Measurements from ENCODE around the gene SASH3.

SASH3 gene

DNA sequence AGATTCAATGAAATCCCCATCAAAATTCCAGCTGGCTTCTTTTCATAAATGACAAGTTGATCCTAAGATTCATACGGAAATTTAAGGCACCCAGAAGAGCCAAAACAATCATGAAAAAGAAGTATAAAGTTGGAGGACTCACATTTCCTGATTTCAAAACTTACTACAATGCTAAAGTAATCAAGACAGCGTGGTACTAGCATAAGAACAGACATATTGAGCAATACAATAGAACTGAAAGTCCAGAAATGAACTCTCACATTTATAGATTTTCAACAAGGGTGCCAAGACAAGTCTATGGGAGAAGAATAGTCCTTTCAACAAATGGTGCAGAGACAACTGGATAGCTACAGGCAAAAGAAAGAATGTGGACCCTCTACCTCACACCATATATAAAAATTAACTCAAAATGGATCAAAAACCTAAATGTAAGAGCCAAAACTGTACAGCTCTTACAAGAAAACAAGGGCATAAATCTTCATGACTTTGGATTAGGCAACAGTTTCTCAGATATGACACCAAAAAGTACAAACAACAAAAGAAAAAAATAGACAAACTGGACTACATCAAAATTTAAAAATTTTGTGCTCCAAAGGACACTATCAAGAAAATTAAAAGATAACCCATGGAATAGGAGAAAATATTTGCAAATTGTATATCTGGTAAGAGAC lies 28.5 kb downstream of the SASH3 start:
- H3K27ac ChIP-seq: no peak overlapping the region
- TF ChIP-seq, protein P1, sequence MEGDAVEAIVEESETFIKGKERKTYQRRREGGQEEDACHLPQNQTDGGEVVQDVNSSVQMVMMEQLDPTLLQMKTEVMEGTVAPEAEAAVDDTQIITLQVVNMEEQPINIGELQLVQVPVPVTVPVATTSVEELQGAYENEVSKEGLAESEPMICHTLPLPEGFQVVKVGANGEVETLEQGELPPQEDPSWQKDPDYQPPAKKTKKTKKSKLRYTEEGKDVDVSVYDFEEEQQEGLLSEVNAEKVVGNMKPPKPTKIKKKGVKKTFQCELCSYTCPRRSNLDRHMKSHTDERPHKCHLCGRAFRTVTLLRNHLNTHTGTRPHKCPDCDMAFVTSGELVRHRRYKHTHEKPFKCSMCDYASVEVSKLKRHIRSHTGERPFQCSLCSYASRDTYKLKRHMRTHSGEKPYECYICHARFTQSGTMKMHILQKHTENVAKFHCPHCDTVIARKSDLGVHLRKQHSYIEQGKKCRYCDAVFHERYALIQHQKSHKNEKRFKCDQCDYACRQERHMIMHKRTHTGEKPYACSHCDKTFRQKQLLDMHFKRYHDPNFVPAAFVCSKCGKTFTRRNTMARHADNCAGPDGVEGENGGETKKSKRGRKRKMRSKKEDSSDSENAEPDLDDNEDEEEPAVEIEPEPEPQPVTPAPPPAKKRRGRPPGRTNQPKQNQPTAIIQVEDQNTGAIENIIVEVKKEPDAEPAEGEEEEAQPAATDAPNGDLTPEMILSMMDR (conservative IDR thresholded peaks at IDR 0.05): no peak
- no peak for TF ChIP-seq ZFX (IDR thresholded peaks at IDR 0.05)

DNA sequence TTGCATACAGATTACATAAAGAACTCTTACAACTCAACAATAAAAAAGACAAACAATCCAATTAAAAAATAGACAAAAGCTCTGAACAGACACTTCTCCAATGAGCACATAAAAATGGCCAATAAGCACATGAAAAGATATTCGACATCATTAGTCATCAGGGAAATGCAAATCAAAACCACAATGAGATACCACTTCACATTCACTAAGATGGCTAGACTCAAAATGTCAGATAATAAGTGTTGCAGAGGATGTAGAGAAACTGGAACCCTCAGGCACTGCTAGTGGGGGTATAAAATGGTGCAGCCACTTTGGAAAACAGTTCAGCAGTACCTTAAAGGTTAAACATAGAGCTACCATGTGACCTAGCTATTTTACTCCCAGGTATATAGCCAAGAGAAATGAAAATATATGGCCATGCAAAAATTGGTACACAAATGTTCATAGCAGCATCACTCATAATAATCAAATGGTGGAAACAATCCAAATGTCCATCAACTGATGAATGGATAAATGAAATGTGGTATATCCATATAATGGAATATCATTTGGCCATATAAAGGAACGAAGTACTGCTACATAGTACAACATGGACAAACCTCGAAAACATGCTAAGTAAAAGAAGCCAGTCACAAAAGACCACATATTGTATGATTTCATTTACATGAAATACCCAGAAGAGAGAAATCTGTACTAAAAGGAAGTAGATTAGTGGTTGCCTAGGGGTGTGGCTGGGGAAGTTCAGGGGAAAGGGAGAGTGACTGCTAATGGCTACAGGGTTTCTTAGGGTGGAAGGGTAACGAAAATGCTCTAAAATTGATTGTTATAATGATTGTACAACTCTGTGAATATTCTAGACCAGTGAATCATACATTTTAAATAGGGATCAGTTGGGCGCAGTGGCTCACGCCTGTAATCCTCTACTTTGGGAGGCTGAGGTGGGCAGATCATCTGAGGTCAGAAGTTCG lies 29.4 kb downstream of the SASH3 start:
- TF ChIP-seq ZFX (IDR thresholded peaks at IDR 0.05): no peak
- TF ChIP-seq, protein P1 (conservative IDR thresholded peaks at IDR 0.05): no peak
- H3K27ac ChIP-seq: no peak overlapping the region

GRCh38 chrX:129813662-129814368 lies 34.1 kb downstream of the SASH3 start:
- no peak for TF ChIP-seq ZFX (IDR thresholded peaks at IDR 0.05)
- TF ChIP-seq, protein P1 (conservative IDR thresholded peaks at IDR 0.05): no peak
- no peak overlapping the region for H3K27ac ChIP-seq

DNA sequence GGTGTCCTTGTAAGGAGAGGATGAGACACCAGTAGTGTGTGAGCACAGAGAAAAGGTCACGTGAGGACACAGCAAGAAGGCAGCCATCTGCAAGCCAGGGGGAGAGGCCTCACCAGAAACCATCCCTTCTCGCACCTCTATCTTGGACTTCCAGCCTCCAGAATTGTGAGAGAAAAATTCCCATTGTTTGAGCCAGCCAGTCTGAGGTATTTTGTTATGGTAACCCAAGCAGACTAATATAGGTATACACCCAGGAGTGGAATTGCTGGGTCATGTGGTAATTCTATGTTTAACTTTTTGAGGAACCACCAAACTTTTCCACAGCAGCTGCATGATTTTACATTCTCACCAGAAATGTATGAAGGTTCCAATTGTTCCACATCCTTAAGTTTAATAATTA lies 38.4 kb downstream of the SASH3 start:
- H3K27ac ChIP-seq: no peak overlapping the region
- TF ChIP-seq, protein P1 (conservative IDR thresholded peaks at IDR 0.05): no peak
- no peak for TF ChIP-seq ZFX (IDR thresholded peaks at IDR 0.05)

DNA sequence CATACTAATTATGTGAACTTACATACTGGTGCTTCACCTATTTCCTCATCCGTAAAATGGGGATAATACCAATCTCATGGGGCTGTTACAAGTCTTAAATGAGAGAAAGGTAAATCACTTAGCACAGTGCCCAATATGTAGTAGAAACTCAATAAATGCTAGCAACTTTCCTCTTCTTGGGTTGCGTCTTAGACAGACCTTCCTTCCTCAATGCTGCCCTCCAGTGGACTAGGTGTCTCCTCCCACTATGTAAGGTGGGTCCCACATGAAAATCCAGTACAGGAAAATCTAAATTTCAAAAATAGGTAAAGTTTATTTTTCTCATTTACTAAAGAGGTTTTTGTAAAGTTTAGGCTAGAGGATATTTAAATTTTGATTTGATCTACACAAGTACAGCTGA lies 43.4 kb downstream of the SASH3 start:
- no peak for TF ChIP-seq ZFX (IDR thresholded peaks at IDR 0.05)
- TF ChIP-seq, protein P1 (conservative IDR thresholded peaks at IDR 0.05): peak; percentile 54
- H3K27ac ChIP-seq: no peak overlapping the region

GRCh38 chrX:129823522-129823921 lies 43.8 kb downstream of the SASH3 start:
- TF ChIP-seq ZFX (IDR thresholded peaks at IDR 0.05): no peak
- TF ChIP-seq, protein P1 (conservative IDR thresholded peaks at IDR 0.05): peak; percentile 29
- H3K27ac ChIP-seq: no peak overlapping the region

All from C4-2B (cell line).